NCI-H146 treated with DMSO at 0.1 percent for 48 hours (cell line): ENCODE data around the gene DCTN2.
A peak's percentile ranks its signal among the peaks of the same experiment; 100 is the strongest.
"Not testable (repeated sequence)": the region's sequence is repeated elsewhere in the genome, so short reads cannot be mapped to it uniquely, and the experiment has no call there.

Experiments
- DNase-seq: peaks from one replicate; lab custom pipeline; 2025; ENCODE audit not compliant: unreplicated experiment; lab: John Stamatoyannopoulos, UW

Gene DCTN2

DNA sequence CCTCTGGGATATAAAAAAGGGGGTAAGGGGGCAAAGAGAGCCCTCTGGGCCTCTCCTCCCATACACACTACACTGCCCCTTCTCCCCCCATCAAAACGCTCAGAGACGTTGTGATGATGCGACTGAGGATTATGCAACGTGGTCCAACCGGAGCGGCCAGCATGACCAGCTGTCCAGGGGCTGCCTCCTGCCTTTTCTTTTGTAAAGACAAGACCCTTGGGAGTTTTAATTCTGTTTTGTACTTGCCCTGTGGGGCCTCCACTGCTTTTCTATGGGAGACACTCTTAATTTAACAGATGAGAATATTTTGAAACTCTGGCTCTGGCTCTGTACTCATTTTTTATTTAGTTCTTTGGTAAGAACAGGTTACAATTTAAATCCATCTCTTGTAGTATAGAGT is 17.2 kb downstream of the DCTN2 start:
- DNase-seq: no peak

GRCh38 chr12:57528831-57529555 is 18.0 kb downstream of the DCTN2 start:
- DNase-seq: no peak

DNA sequence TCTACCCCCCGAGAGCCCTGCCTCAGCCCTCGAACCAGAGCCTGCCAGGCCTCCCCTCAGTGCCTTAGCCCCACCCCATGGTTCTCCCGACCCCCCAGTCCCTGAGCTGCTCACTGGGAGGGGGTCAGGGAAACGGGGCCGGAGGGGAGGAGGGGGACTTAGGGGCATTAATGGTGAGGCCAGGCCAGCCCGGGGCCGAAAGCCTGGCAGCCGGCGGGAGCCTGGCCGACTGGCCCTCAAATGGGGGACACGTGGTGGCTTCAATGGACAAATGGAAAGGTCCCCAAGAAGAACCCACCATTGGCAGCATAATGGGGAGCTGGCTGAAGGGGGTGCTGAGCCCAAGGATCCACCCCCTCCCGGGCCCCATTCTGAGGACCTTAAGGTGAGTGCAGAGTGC is 18.8 kb downstream of the DCTN2 start:
- no peak for DNase-seq

GRCh38 chr12:57527184-57527583 is 19.8 kb downstream of the DCTN2 start:
- no peak for DNase-seq

DNA sequence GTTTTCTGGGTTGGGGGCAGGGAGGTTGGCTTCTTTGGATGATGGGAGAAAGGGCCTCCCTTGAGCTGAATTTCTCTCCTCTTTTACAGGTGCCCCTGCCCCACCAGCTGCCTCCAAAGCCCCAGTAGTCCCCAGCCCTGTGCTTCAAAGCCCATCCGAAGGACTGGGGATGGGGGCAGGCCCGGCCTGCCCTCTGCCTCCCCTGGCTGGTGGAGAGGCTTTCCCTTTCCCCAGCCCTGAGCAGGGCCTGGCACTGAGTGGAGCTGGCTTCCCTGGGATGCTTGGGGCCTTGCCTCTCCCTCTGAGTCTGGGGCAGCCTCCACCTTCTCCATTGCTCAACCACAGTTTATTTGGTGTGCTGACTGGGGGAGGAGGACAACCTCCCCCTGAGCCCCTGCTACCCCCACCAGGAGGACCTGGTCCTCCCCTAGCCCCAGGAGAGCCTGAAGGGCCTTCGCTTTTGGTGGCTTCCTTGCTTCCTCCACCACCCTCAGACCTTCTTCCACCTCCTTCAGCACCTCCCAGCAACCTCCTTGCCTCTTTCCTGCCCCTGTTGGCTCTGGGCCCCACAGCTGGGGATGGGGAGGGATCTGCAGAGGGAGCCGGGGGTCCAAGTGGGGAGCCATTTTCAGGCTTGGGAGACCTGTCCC is 20.4 kb downstream of the DCTN2 start:
- no peak for DNase-seq

GRCh38 chr12:57525615-57526383 is 21.2 kb downstream of the DCTN2 start:
- DNase-seq: no peak

DNA sequence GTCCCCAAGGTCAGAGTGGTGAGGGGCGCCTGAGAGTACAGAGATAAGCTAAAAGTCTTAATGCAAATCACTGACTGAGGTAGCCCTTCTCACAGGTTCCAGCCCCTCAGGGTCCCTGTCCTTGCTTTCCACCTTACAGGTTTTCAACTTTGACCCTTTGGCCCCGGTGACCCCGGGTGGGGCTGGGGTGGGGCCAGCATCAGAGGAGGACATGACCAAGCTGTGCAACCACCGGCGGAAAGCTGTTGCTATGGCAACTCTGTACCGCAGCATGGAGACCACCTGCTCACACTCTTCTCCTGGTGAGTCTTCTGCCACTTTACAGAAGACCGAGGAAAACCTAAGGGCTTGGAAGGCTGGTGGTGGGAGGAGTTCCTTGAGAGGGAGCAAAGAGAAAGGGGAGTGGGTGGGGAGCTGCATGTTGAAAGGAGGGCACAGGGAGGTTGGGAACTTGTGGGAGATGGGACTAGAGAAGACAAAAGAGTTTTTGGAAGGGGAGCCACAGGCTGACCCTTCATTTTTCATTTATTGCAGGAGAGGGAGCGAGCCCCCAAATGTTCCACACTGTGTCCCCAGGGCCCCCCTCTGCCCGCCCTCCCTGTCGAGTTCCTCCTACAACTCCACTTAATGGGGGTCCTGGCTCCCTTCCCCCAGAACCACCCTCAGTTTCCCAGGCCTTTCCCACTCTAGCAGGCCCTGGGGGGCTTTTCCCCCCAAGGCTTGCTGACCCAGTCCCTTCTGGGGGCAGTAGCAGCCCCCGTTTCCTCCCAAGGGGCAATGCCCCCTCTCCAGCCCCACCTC is 22.0 kb downstream of the DCTN2 start:
- no peak for DNase-seq

- DNase-seq: no peak
These were observed 23.0 kb downstream of the DCTN2 start for GRCh38 chr12:57523706-57524614.

- DNase-seq: no peak
These were observed 23.9 kb downstream of the DCTN2 start for GRCh38 chr12:57522887-57523705.

- peak; percentile 66 for DNase-seq
These were observed 24.7 kb downstream of the DCTN2 start, which contains the start of gene MBD6 for GRCh38 chr12:57522011-57522886. MBD6 (plus strand) TSS chr12:57522824; CDS start chr12:57524304, 1,480 bp downstream.

DNA sequence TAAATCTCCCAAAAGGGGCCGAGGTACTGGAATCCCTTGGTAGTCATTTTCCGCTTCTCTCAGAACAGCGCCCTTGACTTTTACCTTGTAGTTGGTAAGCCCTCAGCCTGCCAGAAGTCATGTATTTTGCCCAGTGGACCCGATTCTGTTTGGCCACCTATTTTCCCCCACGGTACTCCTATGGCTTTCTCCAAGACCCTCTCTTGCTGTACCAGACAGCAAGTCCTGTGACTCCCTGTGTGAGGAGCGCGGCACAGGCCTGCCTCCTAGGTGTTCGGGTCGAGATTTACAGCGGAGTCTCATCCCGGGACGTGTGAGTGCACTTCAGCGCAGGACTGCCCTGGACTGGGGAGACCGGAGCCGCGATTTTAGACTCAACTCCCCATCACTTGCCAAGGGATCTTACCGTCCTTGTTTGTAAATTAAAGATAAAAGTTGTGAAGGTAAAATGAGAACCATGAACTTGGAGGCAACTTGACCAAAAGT is 25.4 kb downstream of the DCTN2 start:
- peak; percentile 24 for DNase-seq

DNA sequence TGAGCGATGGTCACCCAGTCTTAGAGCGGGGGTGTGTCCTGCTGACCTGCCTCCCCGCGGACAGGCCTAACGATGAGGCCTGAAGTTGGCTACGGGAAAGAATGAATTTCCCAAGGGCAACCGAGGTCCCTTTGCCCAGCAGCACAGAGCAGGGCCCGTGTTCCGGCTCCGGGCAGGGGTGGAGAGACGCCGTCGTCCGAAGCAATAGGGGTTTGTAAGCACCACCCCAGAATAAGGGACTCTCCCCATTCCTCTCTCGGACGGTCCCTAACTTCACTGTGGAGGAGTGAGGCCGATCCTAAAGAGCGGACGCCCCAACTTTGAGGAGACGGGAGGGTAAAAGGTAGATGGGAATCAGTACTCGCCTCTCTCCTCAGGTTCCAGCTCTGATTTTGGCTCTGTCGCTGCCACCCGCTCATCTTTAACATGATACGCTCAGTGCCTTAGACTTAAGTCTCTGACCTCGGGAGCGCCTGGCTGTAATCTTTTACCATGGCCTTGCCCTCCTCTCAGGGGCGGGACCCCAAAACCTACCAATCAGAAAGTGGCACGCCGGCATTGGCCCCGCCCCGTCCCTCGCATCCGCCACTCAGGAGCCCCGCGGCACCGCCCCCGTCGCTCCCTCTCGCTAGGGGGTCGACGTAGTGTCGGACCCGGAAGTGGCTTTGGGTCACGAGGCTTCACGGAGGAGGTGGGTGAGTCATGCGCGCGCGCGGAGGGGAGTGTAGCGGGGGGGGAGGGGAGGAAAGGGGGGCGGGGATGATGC is 26.8 kb downstream of the DCTN2 start, which contains the start of gene DDIT3:
TSS of gene DDIT3 (minus strand) at position 462 of the 766 bp plus-strand sequence. CDS start 3,108 bp downstream, outside the sequence.
- peak; percentile 94 for DNase-seq

GRCh38 chr12:57519796-57520052 is 27.3 kb downstream of the DCTN2 start:
- no peak for DNase-seq

- DNase-seq: no peak
These were observed 27.8 kb downstream of the DCTN2 start for GRCh38 chr12:57518920-57519795.

DNA sequence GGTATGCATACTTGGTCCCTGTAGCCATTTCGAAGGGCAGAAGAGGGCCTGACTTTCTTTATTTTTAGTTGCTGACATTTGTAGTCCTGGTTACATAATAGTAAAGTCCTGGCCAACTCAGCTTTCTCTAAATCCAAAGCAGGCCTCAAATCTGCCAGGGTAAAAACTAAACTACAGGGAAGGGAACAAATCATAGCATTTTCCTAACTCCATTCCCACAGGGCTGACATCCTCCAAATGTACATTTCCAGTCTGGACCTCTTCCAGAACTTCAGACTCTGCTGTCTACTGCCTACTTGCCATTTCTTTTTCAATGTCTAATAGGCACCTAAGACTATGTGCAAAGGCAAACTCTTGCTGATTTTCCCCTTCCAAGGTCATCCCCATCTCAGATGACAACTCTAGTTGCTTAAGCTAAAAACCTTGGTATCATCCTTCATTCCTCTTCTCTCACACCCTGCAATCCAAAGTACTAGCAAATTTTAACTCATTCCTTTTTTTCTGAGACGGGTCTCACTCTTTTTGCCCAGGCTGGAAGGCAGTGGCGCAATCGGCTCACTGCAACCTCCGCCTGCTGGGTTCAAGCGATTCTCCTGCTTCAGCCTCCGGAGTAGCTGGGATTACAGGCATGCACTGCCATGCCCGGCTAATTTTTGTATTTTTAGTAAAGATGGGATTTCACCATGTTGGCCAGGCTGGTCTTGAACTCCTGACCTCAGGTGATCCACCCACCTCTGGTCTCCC is 28.6 kb downstream of the DCTN2 start:
- no peak for DNase-seq

GRCh38 chr12:57517718-57518117 is 29.3 kb downstream of the DCTN2 start:
- not testable (repeated sequence) for DNase-seq
